ENCODE results near the gene OAS2.

DNA sequence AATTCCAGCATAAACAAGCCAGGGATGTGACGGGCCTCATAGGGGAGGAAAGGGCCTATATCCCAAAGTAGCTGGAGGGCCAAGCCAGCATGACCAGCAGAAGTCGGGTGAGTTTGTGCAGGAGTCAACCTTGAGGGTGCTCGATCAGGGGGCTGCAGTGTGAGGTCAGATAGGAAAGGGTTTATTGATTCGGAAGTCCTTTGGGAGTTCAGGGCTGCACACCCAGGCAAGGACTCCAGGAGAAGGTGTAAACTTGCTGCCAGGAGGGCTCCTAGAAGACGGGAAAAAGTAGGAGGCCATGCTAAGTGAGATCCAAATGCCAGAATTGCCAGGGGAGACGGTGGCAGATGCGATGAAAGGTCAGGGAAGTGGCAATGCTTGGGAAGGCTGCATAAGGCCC lies 3.4 kb upstream of the OAS2 start:
- TF ChIP-seq POLR2AphosphoS5 (IDR thresholded peaks at IDR 0.05; ENCODE audit: low read depth, low read length) (no peak), CTCF (IDR thresholded peaks at IDR 0.05; ENCODE audit: control extremely low read depth in 1 of 3, insufficient read depth in 1 of 3, low read depth in 1 of 3, low read length in 3 of 3) (no peak), EP300 (IDR thresholded peaks at IDR 0.05; ENCODE audit: borderline replicate concordance in 1 of 2, low read depth in 2 of 2, low read length in 2 of 2) (no peak), ZNF274 (IDR thresholded peaks at IDR 0.05; ENCODE audit: borderline replicate concordance, extremely low read depth, low read length) (no peak), BCL11A (IDR thresholded peaks at IDR 0.05; ENCODE audit: low read depth in 2 of 2, low read length in 2 of 2) (no peak), YY1 (IDR thresholded peaks at IDR 0.05; ENCODE audit: low read depth, low read length) (no peak), GABPA (IDR thresholded peaks at IDR 0.05; ENCODE audit: borderline replicate concordance, insufficient read depth, low read length) (no peak), POLR2A (IDR thresholded peaks at IDR 0.05; ENCODE audit: control extremely low read depth in 1 of 2, low read depth in 2 of 2, low read length in 2 of 2) (no peak), EZH2 (IDR thresholded peaks at IDR 0.05; ENCODE audit: low read depth, low read length, severe bottlenecking) (no peak), SAP30 (IDR thresholded peaks at IDR 0.05; ENCODE audit: insufficient read depth, insufficient replicate concordance, low read length) (no peak)
